WTC11 (cell line): ENCODE data around the gene BCAS3.

Source experiments
- ATF3 ChIP-seq: sonication (generic); formaldehyde crosslinking; conservative IDR thresholded peaks from 2 replicates; pipeline ENCODE4 v1.8.1; 2022; ENCODE audit warnings: mild to moderate bottlenecking, missing genetic modification reagents
- CTCF ChIP-seq: fragments of 200-600 bp; IDR thresholded peaks from 2 replicates; pipeline ENCODE4 v1.8.0; 2022; ENCODE audit warnings: antibody characterized with exemption
- FOXJ3 ChIP-seq: sonication (generic); formaldehyde crosslinking; IDR thresholded peaks from 2 replicates; pipeline ENCODE4 v1.9.0; 2021; ENCODE audit warnings: missing genetic modification reagents, mild to moderate bottlenecking, borderline replicate concordance
- GABPB1 ChIP-seq: sonication (generic); formaldehyde crosslinking; IDR thresholded peaks from 2 replicates; pipeline ENCODE4 v1.8.1; 2023; ENCODE audit warnings: mild to moderate bottlenecking, missing genetic modification reagents
- IRF2 ChIP-seq: sonication (generic); formaldehyde crosslinking; IDR thresholded peaks from 2 replicates; pipeline ENCODE4 v1.8.0; 2022; ENCODE audit warnings: low read depth, missing genetic modification reagents, borderline replicate concordance
- JUN ChIP-seq: sonication (generic); formaldehyde crosslinking; IDR thresholded peaks from 2 replicates; pipeline ENCODE4 v1.8.0; 2023; ENCODE audit warnings: mild to moderate bottlenecking, missing genetic modification reagents
- KAT7 ChIP-seq: sonication (generic); formaldehyde crosslinking; IDR thresholded peaks from 2 replicates; pipeline ENCODE4 v1.8.1; 2023; ENCODE audit warnings: missing genetic modification reagents, mild to moderate bottlenecking, borderline replicate concordance
- NR2C2 ChIP-seq: sonication (generic); formaldehyde crosslinking; IDR thresholded peaks from 2 replicates; pipeline ENCODE4 v1.8.0; 2022; ENCODE audit warnings: mild to moderate bottlenecking, missing genetic modification reagents
- NR3C1 ChIP-seq: sonication (generic); formaldehyde crosslinking; conservative IDR thresholded peaks from 2 replicates; pipeline ENCODE4 v1.8.1; 2023; ENCODE audit warnings: low read depth, mild to moderate bottlenecking, missing genetic modification reagents
- PRDM15 ChIP-seq: sonication (generic); formaldehyde crosslinking; IDR thresholded peaks from 2 replicates; pipeline ENCODE4 v1.8.0; 2022; ENCODE audit warnings: missing genetic modification reagents
- SP1 ChIP-seq: sonication (generic); formaldehyde crosslinking; conservative IDR thresholded peaks from 2 replicates; pipeline ENCODE4 v1.8.1; 2022; ENCODE audit warnings: missing genetic modification reagents
- TCF7 ChIP-seq: sonication (generic); formaldehyde crosslinking; IDR thresholded peaks from 2 replicates; pipeline ENCODE4 v1.8.0; 2022; ENCODE audit warnings: mild to moderate bottlenecking, low read depth, missing genetic modification reagents, moderate library complexity
- ZNF512 ChIP-seq: sonication (generic); formaldehyde crosslinking; IDR thresholded peaks from 2 replicates; pipeline ENCODE4 v1.8.1; 2022; ENCODE audit warnings: missing genetic modification reagents, borderline replicate concordance

- TF ChIP-seq CTCF (no peak), SP1 (no peak), NR3C1 (CRISPR knock-in tag) (no peak), KAT7 (CRISPR knock-in tag) (no peak), IRF2 (CRISPR knock-in tag) (no peak), JUN (CRISPR knock-in tag) (no peak), ATF3 (CRISPR knock-in tag) (no peak), GABPB1 (CRISPR knock-in tag) (no peak), PRDM15 (CRISPR knock-in tag) (no peak; the same call in 1 of the 2 replicates), FOXJ3 (no peak), TCF7 (CRISPR knock-in tag) (no peak), ZNF512 (CRISPR knock-in tag) (no peak), NR2C2 (CRISPR knock-in tag) (no peak)
These were observed 727.4 kb downstream of the BCAS3 start for GRCh38 chr17:61404913-61405685.
